Body of pancreas (tissue), 4 donors: ENCODE measurements around the gene DNMT3A.

Source experiments
- CTCF ChIP-seq, 7 experiments: fragments of 450-650 bp in 4 of 7; fragments of 200-600 bp in 3 of 7; sonication (generic) in 3 of 7; IDR thresholded peaks; one replicate each; pipeline ENCODE4 v1.5.1; 2016 to 2019; ENCODE audit warnings: antibody characterized with exemption in 7 of 7
- POLR2A ChIP-seq, 3 donors: fragments of 450-650 bp; IDR thresholded peaks; one replicate each; pipeline ENCODE4 v1.6.1; 2016; ENCODE audit warnings: antibody characterized with exemption in 3 of 3, mild to moderate bottlenecking in 2 of 3

- TF ChIP-seq CTCF (IDR thresholded peaks at IDR 0.05), result peak in 4 of 7 experiments; percentile 47 to 68 (median 53)
- TF ChIP-seq POLR2A (IDR thresholded peaks at IDR 0.05), result peak in 1 of 3 donors; percentile 42
These were observed 31.7 kb upstream of the DNMT3A start for GRCh38 chr2:25373269-25373981.
